Skeletal muscle satellite cell (primary cell): Measurements from ENCODE around the gene GPC3.

Experiments used
- H3K27me3 ChIP-seq: 2 replicates; pipeline ENCODE4 v1.7.0; 2013; ENCODE audit warnings: low read length; ENCODE audit not compliant: control insufficient read depth, insufficient read depth
- H3K36me3 ChIP-seq: 2 replicates; pipeline ENCODE4 v1.7.0; 2013; ENCODE audit warnings: mild to moderate bottlenecking, control low read depth, low read length; ENCODE audit not compliant: insufficient read depth
- H3K4me1 ChIP-seq: 2 replicates; pipeline ENCODE4 v1.7.0; 2013; ENCODE audit warnings: low read length; ENCODE audit not compliant: control insufficient read depth, insufficient read depth
- H3K4me2 ChIP-seq: 2 replicates; pipeline ENCODE4 v1.7.0; 2013; ENCODE audit warnings: mild to moderate bottlenecking, low read length
- H3K4me3 ChIP-seq: 2 replicates; pipeline ENCODE4 v1.7.0; 2013; ENCODE audit warnings: low read length
- H3K9ac ChIP-seq: 2 replicates; pipeline ENCODE4 v1.7.0; 2013; ENCODE audit warnings: mild to moderate bottlenecking, low read depth, low read length, moderate library complexity
- H3K9me3 ChIP-seq: replicated peaks from 2 replicates; pipeline ENCODE4 v1.7.0; 2013; ENCODE audit warnings: mild to moderate bottlenecking, control low read depth, low read length

Gene GPC3

DNA sequence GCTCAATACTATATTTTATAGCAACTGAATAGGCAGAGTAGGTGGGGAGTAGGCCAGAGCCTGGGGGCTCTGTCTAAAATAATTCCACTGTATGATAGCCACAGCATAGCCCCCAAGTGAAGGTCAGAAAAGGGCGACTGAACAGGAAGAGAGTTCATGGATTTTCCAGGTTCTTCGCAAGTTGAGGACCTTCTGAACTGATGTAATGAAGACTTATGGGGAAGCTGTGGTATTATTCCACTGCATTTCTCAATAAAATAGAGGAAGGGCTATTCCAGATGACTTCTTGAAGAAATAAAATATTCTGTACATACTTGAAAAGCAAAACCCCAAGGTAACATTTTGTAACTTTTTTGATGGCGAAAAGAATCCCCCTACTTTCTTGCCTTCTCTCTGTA lies 338.7 kb downstream of the GPC3 start:
- Histone ChIP-seq H3K4me3 (no peak overlapping the region), H3K4me2 (no peak overlapping the region), H3K36me3 (no peaks in the 10 kb centered on the region), H3K27me3 (no peaks in the 10 kb centered on the region), H3K9ac (no peak overlapping the region), H3K9me3 (no peaks in the 10 kb centered on the region), H3K4me1 (peaks cover 4% of the 10 kb centered on the region)

DNA sequence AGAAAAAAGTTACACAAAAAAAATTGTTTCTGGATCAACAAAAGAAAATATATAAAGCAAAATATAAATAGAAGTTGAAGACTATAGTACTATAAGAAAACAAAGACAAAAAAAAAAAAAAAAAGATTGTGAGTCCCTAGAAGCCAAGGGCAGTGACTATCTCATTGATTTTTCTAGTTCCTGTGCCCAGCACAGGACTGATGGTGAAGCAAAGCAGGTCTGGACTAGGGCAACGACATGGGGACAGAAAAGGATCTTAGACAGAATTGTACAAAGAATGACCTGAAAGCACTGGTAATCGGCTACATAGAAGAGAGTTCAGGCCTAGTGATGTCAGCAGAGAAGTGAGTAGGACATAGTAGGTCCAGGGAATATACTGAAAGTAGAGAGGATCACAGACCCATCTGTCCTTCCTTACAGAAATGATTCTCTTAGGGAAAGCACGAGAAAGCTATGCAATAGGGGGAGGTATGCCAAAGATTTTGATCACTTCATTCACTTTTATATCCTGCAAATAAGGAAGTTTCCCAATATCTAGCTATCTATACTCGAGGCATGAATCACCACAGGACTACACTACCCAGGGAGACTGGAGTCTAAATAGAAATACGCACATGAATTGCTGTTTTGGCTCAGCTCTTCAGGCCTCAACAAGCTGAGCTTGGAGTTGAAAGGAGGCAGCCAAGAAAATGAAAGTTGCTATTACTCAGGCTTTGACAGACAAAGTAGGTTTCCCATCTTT lies 339.2 kb downstream of the GPC3 start:
- H3K4me1 ChIP-seq: peaks cover 4% of the 10 kb centered on the region
- no peak overlapping the region for H3K4me3 ChIP-seq
- H3K4me2 ChIP-seq: no peak overlapping the region
- H3K9ac ChIP-seq: no peak overlapping the region
- H3K27me3 ChIP-seq: no peaks in the 10 kb centered on the region
- no peaks in the 10 kb centered on the region for H3K9me3 ChIP-seq
- no peaks in the 10 kb centered on the region for H3K36me3 ChIP-seq

DNA sequence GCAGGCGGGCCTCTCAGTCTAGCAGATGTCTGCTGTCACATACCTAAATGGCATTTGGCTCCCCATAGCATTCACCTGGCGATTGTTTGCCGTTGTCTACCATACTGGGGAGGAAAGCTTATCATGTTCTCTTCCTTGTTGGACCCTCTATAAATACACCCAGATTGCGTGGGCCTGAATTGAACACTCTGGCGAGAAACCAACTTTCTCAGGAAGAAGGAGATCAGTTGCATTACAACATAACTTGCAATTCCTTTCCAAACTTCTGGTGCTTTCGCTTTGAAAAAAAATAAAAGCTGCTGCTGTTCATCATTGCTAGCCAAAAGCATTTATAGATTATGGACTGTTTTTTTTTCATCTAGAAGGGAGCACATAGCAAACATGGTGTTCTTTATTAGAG lies 340.1 kb downstream of the GPC3 start:
- H3K27me3 ChIP-seq: no peaks in the 10 kb centered on the region
- no peaks in the 10 kb centered on the region for H3K9me3 ChIP-seq
- no peak overlapping the region for H3K4me2 ChIP-seq
- H3K36me3 ChIP-seq: no peaks in the 10 kb centered on the region
- H3K9ac ChIP-seq: no peak overlapping the region
- peaks cover 4% of the 10 kb centered on the region for H3K4me1 ChIP-seq
- H3K4me3 ChIP-seq: no peak overlapping the region

DNA sequence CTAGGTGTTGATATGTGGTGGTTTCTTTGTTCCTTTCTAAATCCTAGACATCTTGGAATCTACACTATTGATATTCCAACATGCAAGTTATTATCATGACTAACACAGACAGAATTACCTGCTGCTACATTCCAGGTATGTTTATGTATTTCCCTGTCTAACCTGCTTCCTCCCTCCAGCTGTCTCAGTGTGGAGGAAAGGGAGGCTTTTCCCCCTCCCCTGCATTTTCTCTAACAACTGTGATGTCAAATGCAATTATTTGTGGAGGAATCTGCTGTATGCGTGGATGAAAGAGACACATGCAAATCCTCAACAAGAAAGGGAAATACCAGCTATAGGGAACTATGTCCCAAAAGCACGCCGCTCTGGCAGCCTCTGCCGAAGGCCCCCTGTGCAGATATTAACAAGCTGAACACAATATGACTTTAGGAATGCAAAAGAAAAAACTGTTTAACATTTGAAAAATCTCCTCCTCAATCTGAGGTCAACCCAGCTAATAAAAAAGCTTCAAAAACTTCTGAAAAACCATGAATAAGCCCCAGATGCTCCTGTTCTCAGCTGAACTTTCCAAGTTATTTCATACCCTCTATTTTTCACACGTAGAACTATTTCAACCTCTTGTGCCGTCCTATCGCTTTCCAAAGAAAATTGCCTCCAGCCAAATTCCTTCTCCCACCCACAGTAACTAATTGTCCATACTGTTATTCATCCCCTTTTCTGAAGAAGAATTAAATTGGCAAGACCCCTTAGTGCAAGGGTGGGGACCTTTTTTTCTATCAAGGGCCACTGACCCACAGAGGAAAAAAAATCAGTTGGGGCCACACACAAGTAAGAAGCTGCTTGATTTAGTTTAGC lies 345.0 kb downstream of the GPC3 start:
- peaks cover 13% of the 10 kb centered on the region for H3K27me3 ChIP-seq
- no peaks in the 10 kb centered on the region for H3K36me3 ChIP-seq
- no peak overlapping the region for H3K9ac ChIP-seq
- H3K4me1 ChIP-seq: no peaks in the 10 kb centered on the region
- no peak overlapping the region for H3K4me2 ChIP-seq
- H3K4me3 ChIP-seq: no peak overlapping the region
- H3K9me3 ChIP-seq: no peaks in the 10 kb centered on the region

DNA sequence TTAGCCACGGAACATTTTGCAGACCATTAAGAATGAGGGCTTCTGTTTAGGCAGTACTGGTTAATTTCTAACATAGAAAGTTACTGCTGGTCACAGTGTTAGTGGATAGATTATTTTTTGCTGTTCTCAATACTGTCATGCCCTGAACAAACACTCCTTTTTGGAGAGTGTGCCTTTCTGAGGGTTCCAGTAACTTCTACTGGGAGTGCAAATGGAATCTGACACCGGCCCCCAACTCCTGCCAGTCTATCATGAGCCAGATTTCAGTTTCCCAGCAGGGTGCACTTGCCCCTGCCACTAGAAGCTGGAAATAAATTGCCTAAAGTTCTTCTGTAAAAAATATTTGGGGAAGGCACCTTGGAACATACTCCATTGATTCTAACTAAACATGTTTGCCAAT lies 345.7 kb downstream of the GPC3 start:
- H3K4me2 ChIP-seq: no peak overlapping the region
- no peak overlapping the region for H3K4me3 ChIP-seq
- H3K4me1 ChIP-seq: no peaks in the 10 kb centered on the region
- H3K36me3 ChIP-seq: no peaks in the 10 kb centered on the region
- H3K9me3 ChIP-seq: no peaks in the 10 kb centered on the region
- H3K9ac ChIP-seq: no peak overlapping the region
- peaks cover 13% of the 10 kb centered on the region for H3K27me3 ChIP-seq

DNA sequence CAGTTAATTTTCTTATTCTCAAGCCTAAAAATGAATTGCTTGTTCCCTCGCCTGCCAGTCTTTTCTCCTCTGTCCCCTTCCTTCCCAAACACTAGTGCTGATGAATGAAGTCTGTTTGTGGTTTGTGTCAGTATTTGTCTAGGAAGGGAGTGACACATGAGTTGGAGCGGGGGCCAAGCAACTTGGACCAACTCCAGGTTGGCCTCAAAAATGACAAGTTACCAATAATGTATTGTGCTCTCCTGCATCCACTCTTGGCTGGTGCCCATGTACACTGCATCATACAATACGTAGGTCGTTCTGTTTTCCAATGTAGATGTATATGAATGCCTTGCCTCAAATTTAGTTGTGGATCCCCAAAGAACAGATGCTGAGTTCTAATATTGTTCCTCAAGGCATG lies 347.1 kb downstream of the GPC3 start:
- Histone ChIP-seq H3K9me3 (no peaks in the 10 kb centered on the region), H3K4me3 (no peak overlapping the region), H3K36me3 (no peaks in the 10 kb centered on the region), H3K4me2 (no peak overlapping the region), H3K9ac (no peak overlapping the region), H3K27me3 (peaks cover 13% of the 10 kb centered on the region), H3K4me1 (no peaks in the 10 kb centered on the region)

DNA sequence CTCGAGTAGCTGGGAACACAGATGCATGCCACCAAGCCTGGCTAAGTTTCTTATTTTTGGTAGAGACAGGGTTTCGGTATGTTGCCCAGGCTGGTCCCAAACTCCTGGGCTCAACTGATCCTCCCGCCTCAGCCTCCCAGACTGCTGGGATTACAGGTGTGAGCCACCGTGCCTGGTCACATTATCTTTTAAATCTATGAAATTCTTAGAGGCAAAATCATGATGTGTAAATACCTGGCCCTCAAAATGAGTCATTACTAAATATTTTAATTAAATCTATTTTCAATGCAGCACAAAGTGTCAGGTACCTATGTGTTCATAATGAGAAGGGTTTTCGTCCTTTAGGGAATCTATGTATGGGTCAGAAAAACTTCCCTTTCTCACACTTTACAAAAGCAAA lies 347.6 kb downstream of the GPC3 start:
- H3K4me2 ChIP-seq: no peak overlapping the region
- peaks cover 13% of the 10 kb centered on the region for H3K27me3 ChIP-seq
- H3K36me3 ChIP-seq: no peaks in the 10 kb centered on the region
- no peaks in the 10 kb centered on the region for H3K9me3 ChIP-seq
- no peak overlapping the region for H3K4me3 ChIP-seq
- no peak overlapping the region for H3K9ac ChIP-seq
- H3K4me1 ChIP-seq: no peaks in the 10 kb centered on the region

DNA sequence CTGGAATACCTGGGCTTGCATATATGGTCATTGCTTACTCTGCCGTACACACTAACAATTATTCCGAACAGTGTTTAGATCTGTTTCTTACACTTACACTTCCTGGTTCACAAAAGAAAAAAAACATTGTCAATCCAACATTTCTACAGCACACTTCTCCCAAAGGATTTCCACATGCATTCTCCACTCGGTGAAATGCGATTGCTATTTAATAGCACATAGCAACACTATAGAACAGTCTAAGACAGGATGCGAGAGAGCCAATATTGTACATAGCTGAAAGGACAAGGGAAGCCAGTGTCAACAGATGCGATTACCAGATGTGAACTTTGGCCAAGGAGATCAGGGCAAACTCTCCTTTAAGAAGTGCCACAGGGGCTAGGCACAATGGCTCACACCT lies 349.4 kb downstream of the GPC3 start:
- no peak overlapping the region for H3K4me2 ChIP-seq
- H3K9ac ChIP-seq: no peak overlapping the region
- H3K4me1 ChIP-seq: no peaks in the 10 kb centered on the region
- peaks cover 13% of the 10 kb centered on the region for H3K27me3 ChIP-seq
- no peaks in the 10 kb centered on the region for H3K36me3 ChIP-seq
- H3K9me3 ChIP-seq: no peaks in the 10 kb centered on the region
- no peak overlapping the region for H3K4me3 ChIP-seq

DNA sequence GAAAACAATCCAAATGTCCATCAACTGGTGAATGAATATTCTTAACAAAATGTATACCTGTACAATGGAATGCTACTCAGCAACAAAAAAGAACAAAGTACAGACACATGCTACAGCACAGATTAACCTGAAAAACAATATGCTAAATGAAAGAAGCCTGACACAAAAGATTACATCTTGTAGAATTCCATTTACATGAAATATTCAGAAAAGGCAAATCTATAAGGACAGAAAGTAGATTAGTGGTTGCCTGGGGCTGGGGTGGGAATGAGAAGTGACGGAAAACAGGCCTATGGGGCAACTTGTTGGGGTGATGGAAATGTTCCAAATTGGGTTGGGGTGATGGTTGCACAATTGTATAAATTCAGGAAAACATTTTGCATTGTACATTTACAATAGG lies 351.0 kb downstream of the GPC3 start:
- Histone ChIP-seq H3K9me3 (no peaks in the 10 kb centered on the region), H3K4me2 (no peak overlapping the region), H3K9ac (no peak overlapping the region)

DNA sequence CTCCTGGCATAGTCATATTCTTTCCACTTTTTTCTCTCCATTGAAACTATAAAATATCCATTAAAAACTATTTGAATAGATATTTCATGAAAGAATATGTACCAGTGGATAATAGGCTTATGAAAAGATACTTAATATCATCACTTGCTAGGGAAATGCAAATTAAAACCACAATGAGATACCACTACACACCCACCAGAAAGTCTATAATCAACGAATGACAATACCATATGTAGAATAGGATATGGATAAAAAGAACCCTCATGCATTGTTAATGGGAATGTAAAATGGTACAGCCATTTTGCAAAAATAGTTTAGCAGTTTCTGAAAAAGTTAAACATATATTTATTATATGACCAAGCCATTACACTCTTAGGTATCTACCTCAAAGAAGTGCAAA lies 351.4 kb downstream of the GPC3 start:
- H3K27me3 ChIP-seq: peaks cover 8% of the 10 kb centered on the region
- no peak overlapping the region for H3K9ac ChIP-seq
- H3K9me3 ChIP-seq: no peaks in the 10 kb centered on the region
- no peak overlapping the region for H3K4me3 ChIP-seq
- H3K4me1 ChIP-seq: no peaks in the 10 kb centered on the region
- H3K36me3 ChIP-seq: no peaks in the 10 kb centered on the region
- no peak overlapping the region for H3K4me2 ChIP-seq

More for the DNA sequence above, 351.0 kb downstream of the GPC3 start:
- Histone ChIP-seq H3K27me3 (peaks cover 12% of the 10 kb centered on the region), H3K4me1 (no peaks in the 10 kb centered on the region), H3K36me3 (no peaks in the 10 kb centered on the region), H3K4me3 (no peak overlapping the region)

DNA sequence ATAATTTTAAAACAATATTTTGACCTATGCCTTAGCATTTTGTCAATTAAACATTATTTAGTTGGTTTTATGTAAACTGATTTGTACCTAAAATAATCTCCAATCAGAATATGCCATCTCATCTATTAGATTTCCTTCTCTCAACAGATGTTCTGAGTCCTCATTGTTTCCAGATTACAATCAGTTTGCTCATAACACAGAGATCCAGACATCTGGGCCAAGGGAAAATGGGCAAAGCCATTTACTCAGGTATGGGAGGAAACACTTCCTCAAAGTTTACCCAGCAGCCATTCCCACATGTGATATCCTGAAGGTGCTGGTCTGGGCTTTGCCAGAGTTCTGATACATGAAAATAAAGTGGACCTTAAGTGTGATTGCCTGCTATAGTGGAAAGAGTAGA lies 352.2 kb downstream of the GPC3 start:
- Histone ChIP-seq H3K9me3 (no peaks in the 10 kb centered on the region), H3K9ac (no peak overlapping the region), H3K36me3 (no peaks in the 10 kb centered on the region), H3K4me3 (no peak overlapping the region), H3K4me2 (no peak overlapping the region), H3K4me1 (no peaks in the 10 kb centered on the region), H3K27me3 (peaks cover 7% of the 10 kb centered on the region)

DNA sequence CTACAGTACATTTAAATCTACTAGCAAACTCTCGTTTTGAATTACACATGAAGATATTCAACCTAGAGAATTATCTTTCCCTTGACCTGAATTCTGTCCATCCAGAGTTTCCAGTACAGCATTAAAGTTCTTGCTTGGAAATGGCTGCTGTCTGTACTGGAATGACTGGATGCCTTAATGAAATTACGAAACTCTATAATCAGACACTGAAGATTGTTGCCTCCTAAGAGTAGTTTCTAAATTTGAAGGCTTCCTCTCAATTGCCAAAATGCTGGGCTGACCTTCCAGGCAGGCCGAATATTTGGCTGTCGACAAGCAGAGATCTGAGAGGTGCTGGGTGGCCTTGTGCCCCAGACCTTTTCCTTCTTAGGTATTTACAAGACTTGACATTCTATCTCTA lies 355.0 kb downstream of the GPC3 start:
- no peak overlapping the region for H3K9ac ChIP-seq
- no peak overlapping the region for H3K4me2 ChIP-seq
- peaks cover 7% of the 10 kb centered on the region for H3K27me3 ChIP-seq
- no peak overlapping the region for H3K4me3 ChIP-seq
- H3K9me3 ChIP-seq: no peaks in the 10 kb centered on the region
- no peaks in the 10 kb centered on the region for H3K36me3 ChIP-seq
- no peaks in the 10 kb centered on the region for H3K4me1 ChIP-seq
